Thymus (tissue), 11 donors: Measurements from ENCODE around the gene TSC22D4. TPM values are rescaled to one million over a fixed set of nuclear protein-coding genes. Genes with fewer than 3 reads are reported as not detected.

ENCODE experiments used
- DNase-seq, 9 donors: peaks; one replicate each; pipeline ENCODE4 v3.0.0-alpha.2; 2013; ENCODE audit warnings: low spot score in 9 of 9, low read depth in 6 of 9, missing footprints in 1 of 9
- H3K27ac ChIP-seq, 2 donors: one replicate each; pipeline ENCODE4 v1.5.1; 2013; ENCODE audit warnings: control low read depth in 1 of 2, low read depth in 1 of 2, low read length in 1 of 2, mild to moderate bottlenecking in 1 of 2, moderate library complexity in 1 of 2
- H3K27me3 ChIP-seq, 2 donors: one replicate each; pipeline ENCODE4 v1.5.1; 2013; ENCODE audit warnings: low read length in 1 of 2; ENCODE audit not compliant: control insufficient read depth in 2 of 2, insufficient read depth in 1 of 2
- H3K36me3 ChIP-seq, 2 donors: one replicate each; pipeline ENCODE4 v1.5.1; 2013; ENCODE audit warnings: low read length in 1 of 2, mild to moderate bottlenecking in 1 of 2, moderate library complexity in 1 of 2; ENCODE audit not compliant: control insufficient read depth in 2 of 2, insufficient read depth in 2 of 2
- H3K4me1 ChIP-seq, 2 donors: one replicate each; pipeline ENCODE4 v1.5.1; 2013; ENCODE audit warnings: low read length in 2 of 2; ENCODE audit not compliant: control insufficient read depth in 2 of 2, insufficient read depth in 2 of 2
- H3K4me3 ChIP-seq, 2 donors: one replicate each; pipeline ENCODE4 v1.5.1; 2013; ENCODE audit warnings: low read length in 2 of 2, control low read depth in 1 of 2, mild to moderate bottlenecking in 1 of 2
- H3K9me3 ChIP-seq, 2 donors: one replicate each; pipeline ENCODE4 v1.5.1; 2013; ENCODE audit warnings: low read length in 1 of 2, mild to moderate bottlenecking in 1 of 2; ENCODE audit not compliant: control insufficient read depth in 2 of 2, insufficient read depth in 1 of 2
- WGBS: extraction: QIAGEN DNeasy Blood & Tissue Kit; methylation state at CpG from one replicate; pipeline ENCODE4 v1.1.7; 2013; 5-methylcytosine and 5-hydroxymethylcytosine counted together
- polyA plus RNA-seq: library from polyadenylated mRNA; stranded (reverse); fragments of 200-250 nt; gene quantifications from one replicate; pipeline ENCODE4 v1.2.3, GENCODE V29; 2013
- total RNA-seq: library from RNA; stranded (reverse); fragments of 120-200 nt; gene quantifications from one replicate; pipeline ENCODE4 v1.2.4, GENCODE V29; 2013
- donor health status: healthy.

Gene TSC22D4
- total and polyA plus RNA-seq, 2 donors = 37.4 to 67.7 TPM

GRCh38 chr7:100429637-100430492 lies 49.1 kb downstream of the TSC22D4 start, which contains the start of gene MEPCE:
TSS of gene MEPCE (plus strand) at chr7:100429831. CDS start at chr7:100430019, 188 bp downstream.
- Histone ChIP-seq H3K4me3 (peak within 1 kb of the TSS; percentile 84 to 93), H3K36me3 (peaks cover 34 to 39% of the 10 kb centered on the region in 2 donors), H3K27me3 (no peaks in the 10 kb centered on the region), H3K9me3 (peaks cover 2 to 9% of the 10 kb centered on the region in 2 donors), H3K27ac (peak within 1 kb of the TSS; percentile 99 to 100), H3K4me1 (peaks cover 31 to 51% of the 10 kb centered on the region in 2 donors)
- DNase-seq = peak; percentile 88 to 98 (median 94)
- WGBS = under 1% methylated on average over 95 of the region's 95 CpGs

- under 1% methylated on average over 40 of the region's 40 CpGs for WGBS
- Histone ChIP-seq H3K27me3 (no peaks in the 10 kb centered on the region), H3K4me1 (peaks cover 24 to 44% of the 10 kb centered on the region in 2 donors), H3K4me3 (peak overlapping the region; percentile 84 to 93), H3K27ac (peak overlapping the region; percentile 99 to 100), H3K9me3 (peaks cover 2 to 9% of the 10 kb centered on the region in 2 donors), H3K36me3 (peaks cover 29 to 32% of the 10 kb centered on the region in 2 donors)
- peak; percentile 98 to 100 (median 100) for DNase-seq
These were observed 49.9 kb downstream of the TSC22D4 start for GRCh38 chr7:100428967-100429636.

- no peaks in the 10 kb centered on the region for H3K27me3 ChIP-seq
- H3K4me1 ChIP-seq = peaks cover 18 to 37% of the 10 kb centered on the region in 2 donors
- DNase-seq = peak; percentile 97 to 100 (median 98)
- H3K36me3 ChIP-seq = peaks cover 22 to 25% of the 10 kb centered on the region in 2 donors
- H3K9me3 ChIP-seq = peaks cover 2 to 9% of the 10 kb centered on the region in 2 donors
- H3K4me3 ChIP-seq = peak within 1 kb of the TSS; percentile 84 to 93
- H3K27ac ChIP-seq = peak within 1 kb of the TSS; percentile 99 to 100
- WGBS = under 1% methylated on average over 66 of the region's 66 CpGs
These were observed 50.6 kb downstream of the TSC22D4 start, which contains the start of gene ZCWPW1 for GRCh38 chr7:100428199-100428966. TSS of gene ZCWPW1 (minus strand) at chr7:100428703. CDS start at chr7:100420649, 8,054 bp downstream.

- Histone ChIP-seq H3K27me3 (no peaks in the 10 kb centered on the region), H3K4me1 (peaks cover 18 to 31% of the 10 kb centered on the region in 2 donors), H3K4me3 (peak overlapping the region in 1 of 2 donors; percentile 84), H3K36me3 (peaks cover 17 to 19% of the 10 kb centered on the region in 2 donors), H3K9me3 (peaks cover 2 to 9% of the 10 kb centered on the region in 2 donors), H3K27ac (peak overlapping the region; percentile 64 to 99)
- 58% methylated on average over 16 of the region's 16 CpGs for WGBS
- no peak for DNase-seq
These were observed 51.2 kb downstream of the TSC22D4 start for GRCh38 chr7:100427762-100428198.

GRCh38 chr7:100426516-100426915 lies 52.5 kb downstream of the TSC22D4 start:
- peaks cover 6 to 8% of the 10 kb centered on the region in 2 donors for H3K36me3 ChIP-seq
- peaks cover 11 to 18% of the 10 kb centered on the region in 2 donors for H3K4me1 ChIP-seq
- DNase-seq = no peak
- H3K27me3 ChIP-seq = no peaks in the 10 kb centered on the region
- peaks cover 2 to 9% of the 10 kb centered on the region in 2 donors for H3K9me3 ChIP-seq
- no peak overlapping the region for H3K4me3 ChIP-seq
- no peak overlapping the region for H3K27ac ChIP-seq

- H3K27ac ChIP-seq = no peak overlapping the region
These were observed 53.7 kb downstream of the TSC22D4 start for GRCh38 chr7:100425347-100425746.

GRCh38 chr7:100423315-100423714 lies 55.7 kb downstream of the TSC22D4 start:
- WGBS = 87% methylated on average over 6 of the region's 6 CpGs
- Histone ChIP-seq H3K4me1 (peaks cover 0 to 5% of the 10 kb centered on the region in 2 donors), H3K27ac (no peak overlapping the region), H3K9me3 (peaks cover 2 to 9% of the 10 kb centered on the region in 2 donors), H3K27me3 (no peaks in the 10 kb centered on the region), H3K4me3 (no peak overlapping the region), H3K36me3 (no peaks in the 10 kb centered on the region)
- no peak for DNase-seq

More at GRCh38 chr7:100425347-100425746, 53.7 kb downstream of the TSC22D4 start:
- Histone ChIP-seq H3K27me3 (no peaks in the 10 kb centered on the region), H3K36me3 (no peaks in the 10 kb centered on the region), H3K4me1 (peaks cover 0 to 6% of the 10 kb centered on the region in 2 donors), H3K4me3 (no peak overlapping the region), H3K9me3 (peaks cover 2 to 9% of the 10 kb centered on the region in 2 donors)
- WGBS = 35% methylated on average over 1 of the region's 1 CpG
- DNase-seq = no peak

- WGBS = 94% methylated on average over 1 of the region's 1 CpG
- Histone ChIP-seq H3K27ac (no peak overlapping the region), H3K4me3 (no peak overlapping the region), H3K36me3 (no peaks in the 10 kb centered on the region), H3K4me1 (no peaks in the 10 kb centered on the region), H3K9me3 (no peaks in the 10 kb centered on the region), H3K27me3 (no peaks in the 10 kb centered on the region)
- no peak for DNase-seq
These were observed 59.3 kb downstream of the TSC22D4 start for GRCh38 chr7:100419660-100420226.
